Osteocyte (in vitro differentiated cells): Measurements from ENCODE around the gene SKIDA1. TPM values are rescaled to one million over a fixed set of nuclear protein-coding genes. Genes with fewer than 3 reads are reported as not detected.

ENCODE experiments used
- DNase-seq: peaks from one replicate; pipeline ENCODE4 v3.0.0; 2021; ENCODE audit warnings: mixed read lengths; ENCODE audit not compliant: unreplicated experiment; ENCODE audit errors: extremely low spot score
- H3K27ac Mint-ChIP-seq: one replicate; pipeline ENCODE4 v1.8.0; 2021; ENCODE audit warnings: mild to moderate bottlenecking, mixed read lengths; ENCODE audit not compliant: unreplicated experiment
- H3K27me3 Mint-ChIP-seq: one replicate; pipeline ENCODE4 v1.8.0; 2021; ENCODE audit warnings: mixed read lengths; ENCODE audit not compliant: unreplicated experiment
- H3K36me3 Mint-ChIP-seq: one replicate; pipeline ENCODE4 v1.8.0; 2021; ENCODE audit warnings: mixed read lengths; ENCODE audit not compliant: unreplicated experiment
- H3K4me1 Mint-ChIP-seq: one replicate; pipeline ENCODE4 v1.8.0; 2021; ENCODE audit warnings: mixed read lengths; ENCODE audit not compliant: unreplicated experiment
- H3K4me3 Mint-ChIP-seq: one replicate; pipeline ENCODE4 v1.8.0; 2021; ENCODE audit warnings: mild to moderate bottlenecking, moderate library complexity, mixed read lengths; ENCODE audit not compliant: unreplicated experiment
- H3K9me3 Mint-ChIP-seq: one replicate; pipeline ENCODE4 v1.8.0; 2021; ENCODE audit warnings: mixed read lengths; ENCODE audit not compliant: unreplicated experiment
- total RNA-seq: library from RNA; stranded (reverse); gene quantifications from 2 replicates; pipeline ENCODE4 v1.2.1, GENCODE V29; 2021
- TF ChIP-seq, protein P1 (sequence below): fragments of 200-600 bp; sonication (generic); IDR thresholded peaks from 2 replicates; pipeline ENCODE4 v1.5.0; 2021; ENCODE audit warnings: antibody characterized with exemption, mild to moderate bottlenecking, moderate library complexity

SKIDA1 gene
- total RNA-seq, 1 donor from 2014 or later, result 4.9 TPM

DNA sequence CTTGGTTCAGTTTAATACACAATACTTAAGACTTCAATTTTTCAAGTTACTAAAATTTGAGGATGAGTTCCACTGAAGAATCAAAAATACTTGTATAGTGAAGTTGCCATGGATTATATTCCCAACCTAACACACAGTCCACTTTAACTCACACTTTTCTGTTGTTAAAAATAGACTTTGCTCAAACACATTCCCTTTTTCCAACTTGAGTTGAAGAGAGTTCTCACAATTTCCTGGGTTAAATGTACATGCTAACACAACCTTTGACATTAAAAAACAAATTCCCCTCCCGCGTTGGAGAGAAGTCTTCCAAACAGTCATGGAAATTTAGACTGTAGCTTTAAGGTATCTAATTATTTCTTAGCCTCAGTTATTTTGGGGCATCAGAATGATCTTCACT is 27.1 kb downstream of the SKIDA1 start:
- no peak for DNase-seq
- Mint-ChIP-seq H3K4me1 (peaks cover 23% of the 10 kb centered on the region), H3K36me3 (no peaks in the 10 kb centered on the region), H3K27me3 (peaks cover 5% of the 10 kb centered on the region), H3K27ac (peak overlapping the region; percentile 15), H3K4me3 (peak overlapping the region; percentile 8), H3K9me3 (no peaks in the 10 kb centered on the region)
- TF ChIP-seq, protein P1, sequence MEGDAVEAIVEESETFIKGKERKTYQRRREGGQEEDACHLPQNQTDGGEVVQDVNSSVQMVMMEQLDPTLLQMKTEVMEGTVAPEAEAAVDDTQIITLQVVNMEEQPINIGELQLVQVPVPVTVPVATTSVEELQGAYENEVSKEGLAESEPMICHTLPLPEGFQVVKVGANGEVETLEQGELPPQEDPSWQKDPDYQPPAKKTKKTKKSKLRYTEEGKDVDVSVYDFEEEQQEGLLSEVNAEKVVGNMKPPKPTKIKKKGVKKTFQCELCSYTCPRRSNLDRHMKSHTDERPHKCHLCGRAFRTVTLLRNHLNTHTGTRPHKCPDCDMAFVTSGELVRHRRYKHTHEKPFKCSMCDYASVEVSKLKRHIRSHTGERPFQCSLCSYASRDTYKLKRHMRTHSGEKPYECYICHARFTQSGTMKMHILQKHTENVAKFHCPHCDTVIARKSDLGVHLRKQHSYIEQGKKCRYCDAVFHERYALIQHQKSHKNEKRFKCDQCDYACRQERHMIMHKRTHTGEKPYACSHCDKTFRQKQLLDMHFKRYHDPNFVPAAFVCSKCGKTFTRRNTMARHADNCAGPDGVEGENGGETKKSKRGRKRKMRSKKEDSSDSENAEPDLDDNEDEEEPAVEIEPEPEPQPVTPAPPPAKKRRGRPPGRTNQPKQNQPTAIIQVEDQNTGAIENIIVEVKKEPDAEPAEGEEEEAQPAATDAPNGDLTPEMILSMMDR, result no peak

DNA sequence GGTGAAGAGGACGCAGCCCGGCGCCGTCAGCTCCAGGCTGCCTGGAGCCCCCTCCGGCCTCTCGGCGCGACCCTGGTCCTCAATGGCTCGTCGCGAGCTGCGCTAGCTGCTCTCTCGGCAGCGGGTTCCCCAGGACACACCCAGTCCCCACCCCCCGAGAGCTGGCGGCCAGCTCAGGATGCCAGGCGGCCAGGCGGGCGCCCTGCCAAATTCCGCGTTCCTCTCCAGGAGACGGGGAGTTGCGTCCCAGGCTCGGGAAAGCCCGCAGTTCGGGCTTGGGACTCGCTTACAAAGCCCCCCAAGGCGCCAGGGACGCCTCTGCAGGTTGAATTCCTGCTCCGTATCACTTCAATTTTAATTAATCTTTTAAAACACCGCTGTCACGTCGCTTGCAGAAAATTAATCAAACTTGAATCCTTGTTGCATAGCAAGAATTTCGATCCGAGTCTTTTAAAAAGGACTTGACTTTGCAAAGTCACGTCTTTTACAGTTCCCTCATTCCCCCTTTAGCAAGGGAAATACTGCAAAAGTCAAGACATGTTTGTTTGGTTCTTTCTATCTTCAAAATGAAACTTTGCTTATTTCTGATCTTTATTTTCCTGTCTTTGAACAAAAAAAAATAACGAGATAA is 28.2 kb downstream of the SKIDA1 start:
- Mint-ChIP-seq H3K27me3 (peaks cover 5% of the 10 kb centered on the region), H3K36me3 (no peaks in the 10 kb centered on the region), H3K27ac (peak overlapping the region; percentile 56), H3K4me3 (peak overlapping the region; percentile 84), H3K9me3 (no peaks in the 10 kb centered on the region), H3K4me1 (peaks cover 23% of the 10 kb centered on the region)
- TF ChIP-seq, protein P1, result no peak
- peak; percentile 95 for DNase-seq

DNA sequence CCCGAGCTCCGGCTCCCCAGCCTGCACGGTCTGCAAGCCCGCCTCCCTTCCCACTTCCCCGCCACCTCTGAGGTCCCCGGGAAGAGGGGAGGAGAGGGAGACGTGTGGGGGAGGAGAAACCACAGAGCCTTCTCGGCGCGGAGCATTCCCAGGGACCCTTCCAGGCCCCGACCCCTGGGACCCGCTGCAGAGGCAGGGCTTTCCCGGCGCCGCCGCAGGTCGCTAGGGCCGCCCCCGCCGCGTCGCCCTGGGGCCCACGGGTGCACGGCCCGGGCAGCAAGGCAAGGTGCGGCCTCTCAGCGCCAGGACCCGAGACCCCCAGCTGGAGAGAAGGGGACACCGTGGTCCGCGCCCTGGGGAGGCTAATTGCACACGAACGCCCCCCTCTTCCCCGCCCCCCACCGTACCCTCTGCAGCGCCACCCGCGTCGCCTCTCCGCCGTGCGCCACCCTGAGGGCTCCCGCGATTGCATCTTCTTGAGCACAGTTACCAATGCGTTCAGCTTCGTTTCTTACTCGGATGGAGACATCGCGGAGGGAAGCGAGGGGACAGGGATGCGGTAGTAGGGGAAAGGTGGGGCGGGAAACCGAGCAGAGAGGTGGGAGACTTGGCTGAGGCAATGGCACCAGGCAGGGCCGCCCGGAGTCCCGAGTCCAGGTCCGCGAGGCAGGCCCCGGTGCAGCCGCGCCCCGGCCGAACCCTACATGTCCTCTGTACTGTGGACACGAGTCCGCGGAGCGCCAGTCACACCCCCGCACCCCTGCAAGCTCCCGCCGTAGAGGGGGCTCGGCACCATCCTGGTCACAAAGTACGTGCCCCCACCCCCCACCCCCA is 28.9 kb downstream of the SKIDA1 start:
- Mint-ChIP-seq H3K27ac (no peak overlapping the region), H3K36me3 (no peaks in the 10 kb centered on the region), H3K9me3 (no peaks in the 10 kb centered on the region), H3K27me3 (peaks cover 5% of the 10 kb centered on the region), H3K4me3 (peak overlapping the region; percentile 84), H3K4me1 (peaks cover 23% of the 10 kb centered on the region)
- DNase-seq, result peak; percentile 83
- TF ChIP-seq, protein P1, result peak; percentile 40

DNA sequence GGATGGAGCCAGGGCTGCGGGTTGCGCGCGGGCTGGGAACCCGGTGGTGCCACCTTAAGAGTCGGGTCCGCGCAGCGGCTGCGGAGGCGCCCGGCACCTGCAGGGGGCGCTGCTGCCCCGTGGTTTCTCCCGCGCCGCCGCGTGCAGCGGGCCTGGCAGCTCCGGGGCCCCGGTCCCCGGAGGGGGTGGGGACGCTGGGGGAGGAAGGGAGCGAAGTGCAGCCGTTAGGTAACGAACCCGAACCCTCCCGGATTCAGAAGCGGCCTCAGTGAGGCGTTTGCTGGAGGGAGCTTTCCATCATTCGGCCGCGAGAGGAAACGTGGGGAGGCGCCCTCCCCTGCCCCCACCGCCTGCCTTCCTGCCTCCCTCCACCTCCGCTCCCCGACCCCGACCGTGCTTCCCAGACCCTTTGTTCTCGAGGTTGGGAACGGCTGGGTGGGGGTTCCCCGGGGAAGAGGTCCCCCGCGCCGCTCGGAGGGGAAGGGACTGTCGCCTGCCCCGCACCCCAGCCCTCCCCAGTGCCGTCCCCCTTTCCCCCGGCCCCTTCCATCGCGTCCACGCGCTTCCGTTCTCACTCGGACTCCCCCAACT is 29.6 kb downstream of the SKIDA1 start:
- Mint-ChIP-seq H3K9me3 (no peaks in the 10 kb centered on the region), H3K4me3 (peak overlapping the region; percentile 84), H3K27ac (peak overlapping the region; percentile 80), H3K4me1 (peaks cover 21% of the 10 kb centered on the region), H3K36me3 (no peaks in the 10 kb centered on the region), H3K27me3 (peaks cover 5% of the 10 kb centered on the region)
- TF ChIP-seq, protein P1, result peak; percentile 100
- peak; percentile 97 for DNase-seq
